HCT116 (cell line): ENCODE results near the gene STAP2. TPM values are rescaled to one million over a fixed set of nuclear protein-coding genes. Genes with fewer than 3 reads are reported as not detected.

Source experiments
- ATAC-seq: fragments of 200-7000 bp; cut with Tn5 transposase; 2 replicates; pipeline ENCODE4 v1.9.1; 2020; ENCODE audit warnings: mild to moderate bottlenecking, moderate library complexity
- BruUV-seq: library from RNA; stranded (reverse); fragments of 400-500 nt; replicated peaks from 2 replicates; lab custom pipeline; 2021; lab: Mats Ljungman, UMichigan
- CTCF ChIA-PET: fragments of 300-600 bp; sonication (Branson Sonifier 250); formaldehyde crosslinking; loops from one replicate; lab custom pipeline; 2021; ENCODE audit warnings: antibody characterized with exemption; lab: Charles Lee
- POLR2A ChIA-PET: fragments of 300-600, 350-600 bp; sonication (Branson Sonifier 250); formaldehyde crosslinking; loops from one replicate; lab custom pipeline; 2021; ENCODE audit warnings: antibody characterized with exemption; lab: Charles Lee
- RAD21 ChIA-PET, 2 experiments: fragments of 300-600 bp; sonication (Branson Sonifier 250); formaldehyde crosslinking; loops; one replicate each; lab custom pipeline; 2023; ENCODE audit warnings: low total read pairs in 2 of 2; ENCODE audit not compliant: uncharacterized antibody in 2 of 2, unreplicated experiment in 2 of 2, low non-redundant PET in 1 of 2; lab: Charles Lee
- DNase-seq: peaks from one replicate; pipeline ENCODE4 v3.0.0-alpha.2; 2010; ENCODE audit warnings: low read depth, low spot score
- H2AFZ ChIP-seq: fragments of 200-600 bp; shearing (Covaris generic), sonication (generic); 2 replicates; pipeline ENCODE4 v1.6.1; 2017; ENCODE audit warnings: low read depth, mixed run types, mixed read lengths, antibody characterized with exemption, low read length; ENCODE audit not compliant: poor library complexity, severe bottlenecking
- H3K27ac ChIP-seq: 2 replicates; pipeline ENCODE4 v1.5.1; 2012; ENCODE audit warnings: low read depth, low read length
- H3K27me3 ChIP-seq: fragments of 200-600 bp; sonication (generic); 2 replicates; pipeline ENCODE4 v1.6.1; 2016; ENCODE audit warnings: mixed run types, low read length, mixed read lengths; ENCODE audit not compliant: insufficient read depth
- H3K36me3 ChIP-seq, 2 experiments: fragments of 200-500 bp in 1 of 2; fragments of 200-600 bp in 1 of 2; sonication (Bioruptor generic) in 1 of 2; sonication (generic) in 1 of 2; 2 replicates each; pipeline versions ENCODE4 v1.5.1 to v1.6.1; 2014 to 2016; ENCODE audit warnings: low read length in 2 of 2, inconsistent platforms in 1 of 2, mixed read lengths in 1 of 2, mixed run types in 1 of 2; ENCODE audit not compliant: insufficient read depth in 2 of 2, control insufficient read depth in 1 of 2
- H3K4me1 ChIP-seq, 2 experiments: fragments of 200-600 bp in 1 of 2; sonication (generic) in 1 of 2; 2 replicates each; pipeline versions ENCODE4 v1.5.1 to v1.6.1; 2012 to 2017; ENCODE audit warnings: low read length in 2 of 2, inconsistent platforms in 1 of 2, mild to moderate bottlenecking in 1 of 2, mixed read lengths in 1 of 2, mixed run types in 1 of 2, moderate library complexity in 1 of 2; ENCODE audit not compliant: insufficient read depth in 2 of 2, control insufficient read depth in 1 of 2
- H3K4me2 ChIP-seq: fragments of 200-600 bp; sonication (generic); 2 replicates; pipeline ENCODE4 v1.6.1; 2017; ENCODE audit warnings: mixed run types, low read length, mixed read lengths
- H3K4me3 ChIP-seq, 2 experiments: fragments of 200-600 bp in 1 of 2; sonication (generic) in 1 of 2; replicated peaks in 1 of 2; 2 replicates each; pipeline ENCODE4 v1.5.1; 2011 to 2016; ENCODE audit warnings: low read length in 2 of 2, control low read depth in 1 of 2, low read depth in 1 of 2, mild to moderate bottlenecking in 1 of 2, mixed read lengths in 1 of 2, mixed run types in 1 of 2
- H3K79me2 ChIP-seq: fragments of 200-600 bp; sonication (generic); 2 replicates; pipeline ENCODE4 v1.6.1; 2017; ENCODE audit warnings: mild to moderate bottlenecking, mixed run types, low read length, moderate library complexity, mixed read lengths; ENCODE audit not compliant: insufficient read depth
- H3K9ac ChIP-seq: fragments of 200-600 bp; sonication (generic); 2 replicates; pipeline ENCODE4 v1.6.1; 2016; ENCODE audit warnings: low read length, mixed read lengths
- H3K9me2 ChIP-seq: fragments of 200-600 bp; sonication (generic), shearing (Covaris generic); 2 replicates; pipeline ENCODE4 v1.6.1; 2017; ENCODE audit warnings: mixed run types, mild to moderate bottlenecking, moderate library complexity; ENCODE audit not compliant: insufficient read depth
- H3K9me3 ChIP-seq, 2 experiments: fragments of 200-500 bp in 1 of 2; fragments of 200-600 bp in 1 of 2; sonication (Bioruptor generic) in 1 of 2; sonication (generic) in 1 of 2; 2 replicates each; pipeline ENCODE4 v1.6.1; 2014 to 2017; ENCODE audit warnings: low read length in 2 of 2, mixed read lengths in 2 of 2, inconsistent platforms in 1 of 2, low read depth in 1 of 2, mild to moderate bottlenecking in 1 of 2, mixed run types in 1 of 2, moderate library complexity in 1 of 2; ENCODE audit not compliant: control insufficient read depth in 1 of 2, insufficient read depth in 1 of 2
- H4K20me1 ChIP-seq: fragments of 200-600 bp; sonication (generic), shearing (Covaris generic); 2 replicates; pipeline ENCODE4 v1.6.1; 2017; ENCODE audit warnings: mixed run types, mild to moderate bottlenecking, moderate library complexity; ENCODE audit not compliant: insufficient read depth
- ATF3 ChIP-seq: IDR thresholded peaks from 2 replicates; pipeline ENCODE4 v1.6.1; 2012
- CBX3 ChIP-seq: IDR thresholded peaks from 2 replicates; pipeline ENCODE4 v1.6.1; 2012; ENCODE audit warnings: low read depth
- CEBPB ChIP-seq: IDR thresholded peaks from 2 replicates; pipeline ENCODE4 v1.6.1; 2012; ENCODE audit warnings: low read depth
- FOSL1 ChIP-seq: IDR thresholded peaks from 2 replicates; pipeline ENCODE4 v1.6.1; 2012; ENCODE audit warnings: low read depth
- JUND ChIP-seq: IDR thresholded peaks from 2 replicates; pipeline ENCODE4 v1.6.1; 2012
- POLR2A ChIP-seq: IDR thresholded peaks from 2 replicates; pipeline ENCODE4 v1.7.0; 2011; ENCODE audit warnings: borderline replicate concordance; ENCODE audit not compliant: insufficient read depth, insufficient read length; ENCODE audit errors: extremely low read depth
- POLR2AphosphoS5 ChIP-seq: IDR thresholded peaks from 2 replicates; pipeline ENCODE4 v1.6.1; 2011; ENCODE audit warnings: mild to moderate bottlenecking, low read depth, low read length, moderate library complexity
- SIN3A ChIP-seq: IDR thresholded peaks from 2 replicates; pipeline ENCODE4 v1.6.1; 2012; ENCODE audit warnings: low read depth
- SP1 ChIP-seq: IDR thresholded peaks from 2 replicates; pipeline ENCODE4 v1.6.1; 2012; ENCODE audit warnings: low read depth
- TCF7L2 ChIP-seq: IDR thresholded peaks from 2 replicates; pipeline ENCODE4 v1.7.0; 2011; ENCODE audit warnings: borderline replicate concordance, inconsistent platforms; ENCODE audit not compliant: insufficient read depth, insufficient read length; ENCODE audit errors: extremely low read depth
- YY1 ChIP-seq: IDR thresholded peaks from 2 replicates; pipeline ENCODE4 v1.6.1; 2011; ENCODE audit warnings: low read length, low read depth, moderate library complexity, mild to moderate bottlenecking; ENCODE audit not compliant: insufficient replicate concordance; ENCODE audit errors: extremely low read depth
- ZBTB33 ChIP-seq: IDR thresholded peaks from 2 replicates; pipeline ENCODE4 v1.6.1; 2011; ENCODE audit warnings: mild to moderate bottlenecking, low read length, moderate library complexity; ENCODE audit not compliant: insufficient replicate concordance; ENCODE audit errors: extremely low read depth
- ZFX ChIP-seq: fragments of 450-650 bp; IDR thresholded peaks from 2 replicates; pipeline ENCODE4 v1.6.1; 2017
- intact Hi-C: fragments of 100-400 bp; cut with micrococcal nuclease; formaldehyde crosslinking; loops from 2 replicates; pipeline ENCODE4 v1.10.0; 2022
- total RNA-seq: library from RNA; stranded (reverse); gene quantifications from one replicate; pipeline ENCODE4 v1.2.1, GENCODE V29; 2021; ENCODE audit not compliant: unreplicated experiment
- TF ChIP-seq, protein P1 (sequence below), 3 experiments: fragments of 200-600 bp in 1 of 3; sonication (generic) in 1 of 3; IDR thresholded peaks in 2 of 3; conservative IDR thresholded peaks in 1 of 3; 2 replicates each; pipeline ENCODE4 v1.5.1; 2012 to 2017; ENCODE audit warnings: low read depth in 2 of 3, low read length in 2 of 3, antibody characterized with exemption in 1 of 3, borderline replicate concordance in 1 of 3, control low read depth in 1 of 3, mild to moderate bottlenecking in 1 of 3, mixed read lengths in 1 of 3, mixed run types in 1 of 3, moderate library complexity in 1 of 3; ENCODE audit not compliant: insufficient read depth in 1 of 3
- TF ChIP-seq, protein P2 (sequence below): IDR thresholded peaks from 2 replicates; pipeline ENCODE4 v1.6.1; 2012; ENCODE audit warnings: low read depth

STAP2 gene
- total RNA-seq, 1 experiment from 2014 or later: 2.1 TPM

GRCh38 chr19:4342615-4343369 is 4.2 kb upstream of the STAP2 start:
- H3K9ac ChIP-seq: peak overlapping the region; percentile 77
- POLR2A ChIA-PET: interaction anchor here (0.8 to 1.6 kb wide), 17 partner anchors 10 to 129 kb away, joined by 3 to 11 read pairs (median 5); partner anchors contain the start of genes CHAF1A, FSD1 and YJU2
- intact Hi-C loops: loop anchor here (2.0 kb wide), 1 partner anchor 32 kb away; no protein-coding TSS in a partner anchor
- peak overlapping the region; percentile 69 to 75 for H3K4me3 ChIP-seq
- peak overlapping the region; percentile 97 for H3K4me2 ChIP-seq
- DNase-seq: peak; percentile 100
- H3K9me3 ChIP-seq: no peaks in the 10 kb centered on the region
- no peaks in the 10 kb centered on the region; the same call in 1 of the 2 replicates for H3K79me2 ChIP-seq
- TF ChIP-seq CEBPB: no peak
- peak; percentile 93 for TF ChIP-seq POLR2AphosphoS5
- TF ChIP-seq FOSL1: no peak
- TF ChIP-seq, protein P1, sequence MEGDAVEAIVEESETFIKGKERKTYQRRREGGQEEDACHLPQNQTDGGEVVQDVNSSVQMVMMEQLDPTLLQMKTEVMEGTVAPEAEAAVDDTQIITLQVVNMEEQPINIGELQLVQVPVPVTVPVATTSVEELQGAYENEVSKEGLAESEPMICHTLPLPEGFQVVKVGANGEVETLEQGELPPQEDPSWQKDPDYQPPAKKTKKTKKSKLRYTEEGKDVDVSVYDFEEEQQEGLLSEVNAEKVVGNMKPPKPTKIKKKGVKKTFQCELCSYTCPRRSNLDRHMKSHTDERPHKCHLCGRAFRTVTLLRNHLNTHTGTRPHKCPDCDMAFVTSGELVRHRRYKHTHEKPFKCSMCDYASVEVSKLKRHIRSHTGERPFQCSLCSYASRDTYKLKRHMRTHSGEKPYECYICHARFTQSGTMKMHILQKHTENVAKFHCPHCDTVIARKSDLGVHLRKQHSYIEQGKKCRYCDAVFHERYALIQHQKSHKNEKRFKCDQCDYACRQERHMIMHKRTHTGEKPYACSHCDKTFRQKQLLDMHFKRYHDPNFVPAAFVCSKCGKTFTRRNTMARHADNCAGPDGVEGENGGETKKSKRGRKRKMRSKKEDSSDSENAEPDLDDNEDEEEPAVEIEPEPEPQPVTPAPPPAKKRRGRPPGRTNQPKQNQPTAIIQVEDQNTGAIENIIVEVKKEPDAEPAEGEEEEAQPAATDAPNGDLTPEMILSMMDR (IDR thresholded peaks at IDR 0.05 in 2 of 3, conservative IDR thresholded peaks at IDR 0.05 in 1 of 3; ENCODE audit: borderline replicate concordance in 1 of 3, insufficient read depth in 1 of 3, low read depth in 2 of 3, low read length in 2 of 3): peak in 2 of 3 experiments; percentile 5 to 21; a peak in 1 of 6 replicates
- TF ChIP-seq SIN3A: no peak
- TF ChIP-seq, protein P2, sequence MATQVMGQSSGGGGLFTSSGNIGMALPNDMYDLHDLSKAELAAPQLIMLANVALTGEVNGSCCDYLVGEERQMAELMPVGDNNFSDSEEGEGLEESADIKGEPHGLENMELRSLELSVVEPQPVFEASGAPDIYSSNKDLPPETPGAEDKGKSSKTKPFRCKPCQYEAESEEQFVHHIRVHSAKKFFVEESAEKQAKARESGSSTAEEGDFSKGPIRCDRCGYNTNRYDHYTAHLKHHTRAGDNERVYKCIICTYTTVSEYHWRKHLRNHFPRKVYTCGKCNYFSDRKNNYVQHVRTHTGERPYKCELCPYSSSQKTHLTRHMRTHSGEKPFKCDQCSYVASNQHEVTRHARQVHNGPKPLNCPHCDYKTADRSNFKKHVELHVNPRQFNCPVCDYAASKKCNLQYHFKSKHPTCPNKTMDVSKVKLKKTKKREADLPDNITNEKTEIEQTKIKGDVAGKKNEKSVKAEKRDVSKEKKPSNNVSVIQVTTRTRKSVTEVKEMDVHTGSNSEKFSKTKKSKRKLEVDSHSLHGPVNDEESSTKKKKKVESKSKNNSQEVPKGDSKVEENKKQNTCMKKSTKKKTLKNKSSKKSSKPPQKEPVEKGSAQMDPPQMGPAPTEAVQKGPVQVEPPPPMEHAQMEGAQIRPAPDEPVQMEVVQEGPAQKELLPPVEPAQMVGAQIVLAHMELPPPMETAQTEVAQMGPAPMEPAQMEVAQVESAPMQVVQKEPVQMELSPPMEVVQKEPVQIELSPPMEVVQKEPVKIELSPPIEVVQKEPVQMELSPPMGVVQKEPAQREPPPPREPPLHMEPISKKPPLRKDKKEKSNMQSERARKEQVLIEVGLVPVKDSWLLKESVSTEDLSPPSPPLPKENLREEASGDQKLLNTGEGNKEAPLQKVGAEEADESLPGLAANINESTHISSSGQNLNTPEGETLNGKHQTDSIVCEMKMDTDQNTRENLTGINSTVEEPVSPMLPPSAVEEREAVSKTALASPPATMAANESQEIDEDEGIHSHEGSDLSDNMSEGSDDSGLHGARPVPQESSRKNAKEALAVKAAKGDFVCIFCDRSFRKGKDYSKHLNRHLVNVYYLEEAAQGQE: no peak
- TF ChIP-seq ATF3: no peak
- TF ChIP-seq TCF7L2: peak; percentile 79
- no peak for TF ChIP-seq YY1
- no peak for TF ChIP-seq JUND
- peak; percentile 78 for TF ChIP-seq POLR2A
- peak; percentile 100 for TF ChIP-seq SP1
- TF ChIP-seq ZBTB33: no peak
- TF ChIP-seq CBX3: no peak
- TF ChIP-seq ZFX: peak; percentile 26; the same call in 1 of the 2 replicates
- TF ChIP-seq, all 23 proteins: peak for 6
- Histone ChIP-seq H3K9me2 (no peaks in the 10 kb centered on the region), H3K4me1 (peaks cover 7 to 18% of the 10 kb centered on the region in 2 experiments), H3K27me3 (no peaks in the 10 kb centered on the region), H2AFZ (peak overlapping the region; percentile 62), H3K36me3 (peaks cover 0 to 5% of the 10 kb centered on the region in 2 experiments; a peak in 2 of 4 replicates), H4K20me1 (no peaks in the 10 kb centered on the region), H3K27ac (peak overlapping the region; percentile 86)
- RAD21 ChIA-PET: interaction anchor here (0.8 to 1.5 kb wide), 3 partner anchors 33 to 76 kb away, joined by 3 to 10 read pairs (median 3); no protein-coding TSS in a partner anchor
- no TSS peak for BruUV-seq
- CTCF ChIA-PET: interaction anchor here (0.6 to 3.0 kb wide), 8 partner anchors 10 to 129 kb away, joined by 3 to 47 read pairs (median 4); partner anchors contain the start of genes CHAF1A, HDGFL2 and YJU2
- ATAC-seq: peak; percentile 89
